C4-2B (cell line): ENCODE data around the gene OR52B2.

Experiments
- CTCF ChIP-seq: fragments of 450-650 bp; conservative IDR thresholded peaks from 2 replicates; pipeline ENCODE4 v1.5.1; 2017; ENCODE audit warnings: mild to moderate bottlenecking
- ZFX ChIP-seq: fragments of 450-650 bp; IDR thresholded peaks from 2 replicates; pipeline ENCODE4 v1.6.1; 2017

GRCh38 chr11:6129635-6130034 lies 40.5 kb downstream of the OR52B2 start:
- TF ChIP-seq CTCF (no peak), ZFX (no peak)
